WTC11 (cell line): ENCODE data around the gene VSIG2. TPM values are rescaled to one million over a fixed set of nuclear protein-coding genes. Genes with fewer than 3 reads are reported as not detected.

Experiments used
- ATAC-seq: fragments of 200-7000 bp; cut with Tn5 transposase; 2 replicates; pipeline ENCODE4 v1.10.0; 2021; ENCODE audit warnings: mild to moderate bottlenecking, moderate library complexity
- CTCF ChIA-PET: fragments of 300-600 bp; sonication (Branson Sonifier 250); formaldehyde crosslinking; loops from one replicate; lab custom pipeline; 2021; ENCODE audit warnings: antibody characterized with exemption; lab: Charles Lee
- POLR2A ChIA-PET: fragments of 350-600 bp; sonication (Branson Sonifier 250); formaldehyde crosslinking; loops from one replicate; lab custom pipeline; 2021; ENCODE audit warnings: antibody characterized with exemption; lab: Charles Lee
- DNase-seq: peaks from one replicate; pipeline ENCODE4 v3.0.0; 2021; ENCODE audit warnings: low spot score
- H3K27ac Mint-ChIP-seq: 2 replicates; pipeline ENCODE4 v1.8.0; 2021; ENCODE audit warnings: mixed read lengths
- H3K27me3 Mint-ChIP-seq: 2 replicates; pipeline ENCODE4 v1.8.0; 2021; ENCODE audit warnings: low read depth, mild to moderate bottlenecking, moderate library complexity, mixed read lengths
- H3K36me3 Mint-ChIP-seq: 2 replicates; pipeline ENCODE4 v1.8.0; 2021; ENCODE audit warnings: mixed read lengths
- H3K4me1 Mint-ChIP-seq: 2 replicates; pipeline ENCODE4 v1.8.0; 2022; ENCODE audit warnings: mixed read lengths
- H3K4me3 Mint-ChIP-seq: 2 replicates; pipeline ENCODE4 v1.8.0; 2021; ENCODE audit warnings: mild to moderate bottlenecking, moderate library complexity, mixed read lengths
- H3K9me3 Mint-ChIP-seq: 2 replicates; pipeline ENCODE4 v1.8.0; 2021; ENCODE audit warnings: mixed read lengths
- AR ChIP-seq: fragments of 250-450 bp; sonication (Bioruptor Pico); IDR thresholded peaks from 2 replicates; pipeline ENCODE4 v1.9.0; 2021; ENCODE audit warnings: mild to moderate bottlenecking
- ATF6 ChIP-seq: sonication (generic); formaldehyde crosslinking; IDR thresholded peaks from 2 replicates; pipeline ENCODE4 v1.8.1; 2023; ENCODE audit warnings: mild to moderate bottlenecking, missing genetic modification reagents
- CDX4 ChIP-seq: fragments of 250-450 bp; sonication (Bioruptor Pico); IDR thresholded peaks from 2 replicates; pipeline ENCODE4 v1.9.0; 2021; ENCODE audit warnings: moderate library complexity, mild to moderate bottlenecking, inconsistent platforms, borderline replicate concordance
- CREM ChIP-seq: sonication (generic); formaldehyde crosslinking; IDR thresholded peaks from 2 replicates; pipeline ENCODE4 v1.8.1; 2022; ENCODE audit warnings: mild to moderate bottlenecking, missing genetic modification reagents, moderate library complexity
- ESRRA ChIP-seq: sonication (generic); formaldehyde crosslinking; IDR thresholded peaks from 2 replicates; pipeline ENCODE4 v1.8.1; 2022; ENCODE audit warnings: mild to moderate bottlenecking, missing genetic modification reagents, borderline replicate concordance
- GABPB1 ChIP-seq: sonication (generic); formaldehyde crosslinking; IDR thresholded peaks from 2 replicates; pipeline ENCODE4 v1.8.1; 2023; ENCODE audit warnings: mild to moderate bottlenecking, missing genetic modification reagents
- HMGXB4 ChIP-seq: sonication (generic); formaldehyde crosslinking; IDR thresholded peaks from 2 replicates; pipeline ENCODE4 v1.8.1; 2023; ENCODE audit warnings: mild to moderate bottlenecking, moderate library complexity, missing genetic modification reagents
- MLX ChIP-seq: sonication (generic); formaldehyde crosslinking; IDR thresholded peaks from 2 replicates; pipeline ENCODE4 v1.8.1; 2023; ENCODE audit warnings: mild to moderate bottlenecking, missing genetic modification reagents, moderate library complexity
- MXD4 ChIP-seq: fragments of 250-450 bp; sonication (Bioruptor Pico); IDR thresholded peaks from 2 replicates; pipeline ENCODE4 v1.8.0; 2021; ENCODE audit warnings: mild to moderate bottlenecking, moderate library complexity, borderline replicate concordance
- NFE2L1 ChIP-seq: sonication (generic); formaldehyde crosslinking; IDR thresholded peaks from 2 replicates; pipeline ENCODE4 v1.8.1; 2023; ENCODE audit warnings: missing genetic modification reagents
- OVOL2 ChIP-seq: fragments of 250-450 bp; sonication (Bioruptor Pico); IDR thresholded peaks from 2 replicates; pipeline ENCODE4 v1.9.0; 2021; ENCODE audit warnings: mild to moderate bottlenecking, borderline replicate concordance
- PRDM15 ChIP-seq: sonication (generic); formaldehyde crosslinking; IDR thresholded peaks from 2 replicates; pipeline ENCODE4 v1.8.0; 2022; ENCODE audit warnings: missing genetic modification reagents
- SP1 ChIP-seq: sonication (generic); formaldehyde crosslinking; conservative IDR thresholded peaks from 2 replicates; pipeline ENCODE4 v1.8.1; 2022; ENCODE audit warnings: missing genetic modification reagents
- TEAD1 ChIP-seq: sonication (generic); formaldehyde crosslinking; IDR thresholded peaks from 2 replicates; pipeline ENCODE4 v1.8.0; 2022; ENCODE audit warnings: mild to moderate bottlenecking, missing genetic modification reagents
- USF1 ChIP-seq: sonication (generic); formaldehyde crosslinking; IDR thresholded peaks from 2 replicates; pipeline ENCODE4 v1.8.0; 2022; ENCODE audit warnings: mild to moderate bottlenecking, missing genetic modification reagents
- ZMAT4 ChIP-seq: fragments of 250-450 bp; sonication (Bioruptor Pico); IDR thresholded peaks from 2 replicates; pipeline ENCODE4 v1.9.0; 2021; ENCODE audit warnings: mild to moderate bottlenecking
- ZNF281 ChIP-seq: sonication (generic); formaldehyde crosslinking; IDR thresholded peaks from 2 replicates; pipeline ENCODE4 v1.8.0; 2023; ENCODE audit warnings: mild to moderate bottlenecking, missing genetic modification reagents
- ZNF416 ChIP-seq: fragments of 250-450 bp; sonication (Bioruptor Pico); IDR thresholded peaks from 2 replicates; pipeline ENCODE4 v1.9.0; 2021; ENCODE audit warnings: mild to moderate bottlenecking, inconsistent platforms
- ZNF512 ChIP-seq: sonication (generic); formaldehyde crosslinking; IDR thresholded peaks from 2 replicates; pipeline ENCODE4 v1.8.1; 2022; ENCODE audit warnings: missing genetic modification reagents, borderline replicate concordance
- total RNA-seq: library from RNA; stranded (reverse); gene quantifications from 3 replicates; pipeline ENCODE4 v1.2.3, GENCODE V29; 2021

Gene VSIG2
- total RNA-seq, 1 experiment from 2014 or later: 0.79 TPM

- Mint-ChIP-seq H3K4me1 (peaks cover 30% of the 10 kb centered on the region), H3K27me3 (peaks cover 28% of the 10 kb centered on the region), H3K4me3 (no peak overlapping the region), H3K36me3 (no peaks in the 10 kb centered on the region), H3K27ac (no peak overlapping the region), H3K9me3 (no peaks in the 10 kb centered on the region)
- DNase-seq: no peak
- ATAC-seq: no peak
- ChIA-PET CTCF (no interaction called here), POLR2A (no interaction called here)
- TF ChIP-seq CDX4 (CRISPR knock-in tag) (no peak), OVOL2 (CRISPR knock-in tag) (no peak), ZNF416 (no peak), MLX (CRISPR knock-in tag) (no peak), MXD4 (no peak), ZNF281 (no peak), ZMAT4 (CRISPR knock-in tag) (no peak), HMGXB4 (CRISPR knock-in tag) (no peak), ESRRA (CRISPR knock-in tag) (no peak), USF1 (no peak), GABPB1 (CRISPR knock-in tag) (no peak), CREM (CRISPR knock-in tag) (no peak), ATF6 (no peak), ZNF512 (no peak), AR (CRISPR knock-in tag) (no peak), SP1 (CRISPR knock-in tag) (no peak), NFE2L1 (no peak), PRDM15 (CRISPR knock-in tag) (no peak), TEAD1 (CRISPR knock-in tag) (no peak)
Measured at GRCh38 chr11:124729571-124729970, 22.5 kb downstream of the VSIG2 start.
